GM12865 (cell line): ENCODE results near the gene SCRG1.

Experiments
- DNase-seq: peaks from one replicate; pipeline ENCODE4 v3.0.0; 2010; ENCODE audit warnings: low read depth
- H3K4me3 ChIP-seq: 2 replicates; pipeline ENCODE4 v1.5.1; 2011; ENCODE audit warnings: mild to moderate bottlenecking, low read depth, low read length, control low read depth
- CTCF ChIP-seq: IDR thresholded peaks from 2 replicates; pipeline ENCODE4 v1.5.1; 2011; ENCODE audit warnings: low read length, control low read depth, low read depth, inconsistent platforms; ENCODE audit not compliant: insufficient read depth; ENCODE audit errors: missing control alignments

The SCRG1 gene

GRCh38 chr4:173398779-173399415 lies at the start of gene SCRG1:
Gene SCRG1 (minus strand): TSS chr4:173399116. CDS start chr4:173391414, 7,702 bp downstream.
- DNase-seq, result no peak
- no peak for TF ChIP-seq CTCF
- H3K4me3 ChIP-seq, result no peak within 1 kb of the TSS

- DNase-seq, result no peak
These were observed 49.2 kb upstream of the SCRG1 start for GRCh38 chr4:173448103-173448502.

GRCh38 chr4:173446416-173446815 lies 47.5 kb upstream of the SCRG1 start:
- H3K4me3 ChIP-seq, result no peak overlapping the region
- peak; percentile 51 for DNase-seq
- TF ChIP-seq CTCF, result no peak

More at GRCh38 chr4:173448103-173448502, 49.2 kb upstream of the SCRG1 start:
- H3K4me3 ChIP-seq, result no peak overlapping the region
- TF ChIP-seq CTCF, result no peak

GRCh38 chr4:173443121-173443520 lies 44.2 kb upstream of the SCRG1 start:
- no peak overlapping the region for H3K4me3 ChIP-seq
- no peak for DNase-seq
- TF ChIP-seq CTCF, result no peak

- DNase-seq, result no peak
These were observed 43.5 kb upstream of the SCRG1 start for GRCh38 chr4:173442223-173442932.

GRCh38 chr4:173440888-173441287 lies 42.0 kb upstream of the SCRG1 start:
- no peak for DNase-seq
- no peak overlapping the region for H3K4me3 ChIP-seq
- TF ChIP-seq CTCF, result no peak

More at GRCh38 chr4:173442223-173442932, 43.5 kb upstream of the SCRG1 start:
- TF ChIP-seq CTCF, result no peak
- no peak overlapping the region for H3K4me3 ChIP-seq
